Glutamatergic neuron (in vitro differentiated cells): ENCODE measurements around the gene TGM3. TPM values are rescaled to one million over a fixed set of nuclear protein-coding genes. Genes with fewer than 3 reads are reported as not detected.

ENCODE experiments used
- DNase-seq: peaks from one replicate; pipeline ENCODE4 v3.0.0; 2022
- H3K27ac Mint-ChIP-seq: one replicate; pipeline ENCODE4 v1.8.0; 2020; ENCODE audit warnings: mild to moderate bottlenecking, mixed read lengths, inconsistent platforms; ENCODE audit not compliant: unreplicated experiment
- H3K27me3 Mint-ChIP-seq: one replicate; pipeline ENCODE4 v1.8.0; 2020; ENCODE audit warnings: mild to moderate bottlenecking, moderate library complexity, mixed read lengths, inconsistent platforms; ENCODE audit not compliant: unreplicated experiment
- H3K36me3 Mint-ChIP-seq: one replicate; pipeline ENCODE4 v1.8.0; 2020; ENCODE audit warnings: mild to moderate bottlenecking, mixed read lengths, inconsistent platforms; ENCODE audit not compliant: unreplicated experiment
- H3K4me1 Mint-ChIP-seq: one replicate; pipeline ENCODE4 v1.8.0; 2020; ENCODE audit warnings: mild to moderate bottlenecking, low read depth, mixed read lengths, inconsistent platforms; ENCODE audit not compliant: unreplicated experiment
- H3K4me3 Mint-ChIP-seq: one replicate; pipeline ENCODE4 v1.8.0; 2020; ENCODE audit warnings: mild to moderate bottlenecking, mixed read lengths, inconsistent platforms; ENCODE audit not compliant: unreplicated experiment
- H3K9me3 Mint-ChIP-seq: one replicate; pipeline ENCODE4 v1.8.0; 2020; ENCODE audit warnings: mild to moderate bottlenecking, moderate library complexity, mixed read lengths, inconsistent platforms; ENCODE audit not compliant: unreplicated experiment
- total RNA-seq: library from RNA; stranded (reverse); fragmentation: NEBNext Ultra II Directional; extraction: Animal tissue kit (Norgen Biotek cat#: 25700); gene quantifications from one replicate; pipeline ENCODE4 v1.2.1, GENCODE V29; 2021; ENCODE audit not compliant: unreplicated experiment
- TF ChIP-seq, protein P1 (sequence below): fragments of 200-600 bp; sonication (generic); IDR thresholded peaks from one replicate; pipeline ENCODE4 v1.5.0; 2021; ENCODE audit not compliant: partially characterized antibody, unreplicated experiment

TGM3 gene
- total RNA-seq, 1 donor from 2014 or later, result not detected

DNA sequence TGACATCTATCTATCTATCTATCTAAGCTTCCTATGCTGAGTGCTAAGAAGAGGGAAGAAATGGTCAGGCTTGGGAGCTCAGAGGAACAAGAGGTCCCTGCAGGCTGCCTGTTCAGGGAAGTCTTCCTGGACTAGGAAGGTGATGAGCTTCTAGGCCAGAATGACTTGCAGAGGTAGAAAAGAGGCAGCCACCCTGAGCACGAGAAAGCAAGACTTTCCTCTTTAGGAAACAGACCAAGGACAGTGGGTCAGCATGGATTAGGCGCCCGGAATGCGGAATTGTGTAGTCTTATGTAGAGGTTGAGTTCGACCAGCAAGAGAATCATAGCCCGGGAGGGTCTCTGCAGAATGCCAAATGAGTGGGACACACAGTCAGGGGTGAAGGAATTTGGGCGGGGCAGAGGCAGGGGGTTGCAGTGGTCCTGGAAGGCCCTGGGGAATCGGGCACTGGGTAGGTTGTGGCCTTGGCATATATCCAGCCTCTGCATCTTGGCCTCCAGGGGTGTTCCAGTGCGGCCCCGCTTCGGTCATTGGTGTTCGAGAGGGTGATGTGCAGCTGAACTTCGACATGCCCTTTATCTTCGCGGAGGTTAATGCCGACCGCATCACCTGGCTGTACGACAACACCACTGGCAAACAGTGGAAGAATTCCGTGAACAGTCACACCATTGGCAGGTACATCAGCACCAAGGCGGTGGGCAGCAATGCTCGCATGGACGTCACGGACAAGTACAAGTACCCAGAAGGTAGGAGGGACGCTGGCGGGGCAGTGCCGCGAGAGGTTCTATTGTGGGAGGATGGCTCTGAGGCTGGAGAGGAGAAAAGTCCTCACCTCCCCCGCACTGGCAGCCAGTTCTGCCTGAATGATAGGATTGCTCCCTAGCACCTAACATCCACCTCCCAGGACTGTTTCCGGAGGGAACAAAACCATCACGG, 32.1 kb downstream of the TGM3 start:
- no peaks in the 10 kb centered on the region for H3K36me3 Mint-ChIP-seq
- H3K9me3 Mint-ChIP-seq, result no peaks in the 10 kb centered on the region
- DNase-seq, result no peak
- peaks cover 2% of the 10 kb centered on the region for H3K27me3 Mint-ChIP-seq
- TF ChIP-seq, protein P1, sequence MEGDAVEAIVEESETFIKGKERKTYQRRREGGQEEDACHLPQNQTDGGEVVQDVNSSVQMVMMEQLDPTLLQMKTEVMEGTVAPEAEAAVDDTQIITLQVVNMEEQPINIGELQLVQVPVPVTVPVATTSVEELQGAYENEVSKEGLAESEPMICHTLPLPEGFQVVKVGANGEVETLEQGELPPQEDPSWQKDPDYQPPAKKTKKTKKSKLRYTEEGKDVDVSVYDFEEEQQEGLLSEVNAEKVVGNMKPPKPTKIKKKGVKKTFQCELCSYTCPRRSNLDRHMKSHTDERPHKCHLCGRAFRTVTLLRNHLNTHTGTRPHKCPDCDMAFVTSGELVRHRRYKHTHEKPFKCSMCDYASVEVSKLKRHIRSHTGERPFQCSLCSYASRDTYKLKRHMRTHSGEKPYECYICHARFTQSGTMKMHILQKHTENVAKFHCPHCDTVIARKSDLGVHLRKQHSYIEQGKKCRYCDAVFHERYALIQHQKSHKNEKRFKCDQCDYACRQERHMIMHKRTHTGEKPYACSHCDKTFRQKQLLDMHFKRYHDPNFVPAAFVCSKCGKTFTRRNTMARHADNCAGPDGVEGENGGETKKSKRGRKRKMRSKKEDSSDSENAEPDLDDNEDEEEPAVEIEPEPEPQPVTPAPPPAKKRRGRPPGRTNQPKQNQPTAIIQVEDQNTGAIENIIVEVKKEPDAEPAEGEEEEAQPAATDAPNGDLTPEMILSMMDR, result no peak
- H3K4me1 Mint-ChIP-seq, result no peaks in the 10 kb centered on the region
- no peak overlapping the region for H3K27ac Mint-ChIP-seq
- H3K4me3 Mint-ChIP-seq, result no peak overlapping the region

DNA sequence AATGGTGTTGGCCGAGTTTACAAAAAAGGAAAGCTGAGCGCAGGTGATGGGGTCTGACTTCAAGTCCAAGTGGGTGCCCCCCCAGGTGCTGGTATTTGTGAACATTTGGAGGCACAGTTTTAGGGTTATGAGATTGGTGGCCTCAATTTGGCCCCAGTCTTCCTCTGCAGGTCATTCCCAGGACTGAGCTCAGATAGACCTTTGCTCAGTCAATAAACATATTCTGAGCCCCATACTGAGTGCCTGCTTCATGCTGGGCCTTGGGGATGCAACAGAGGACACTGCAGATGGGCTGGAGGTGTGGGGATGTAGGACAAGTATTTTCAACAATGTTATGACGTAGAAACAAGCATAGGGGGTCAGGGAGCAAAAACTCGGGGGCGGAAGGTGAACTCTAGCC, 33.5 kb downstream of the TGM3 start:
- H3K4me3 Mint-ChIP-seq, result no peak overlapping the region
- H3K36me3 Mint-ChIP-seq, result no peaks in the 10 kb centered on the region
- no peaks in the 10 kb centered on the region for H3K9me3 Mint-ChIP-seq
- peaks cover 2% of the 10 kb centered on the region for H3K27me3 Mint-ChIP-seq
- TF ChIP-seq, protein P1, result no peak
- no peak overlapping the region for H3K27ac Mint-ChIP-seq
- DNase-seq, result no peak
- H3K4me1 Mint-ChIP-seq, result no peaks in the 10 kb centered on the region

- Mint-ChIP-seq H3K27ac (no peak overlapping the region), H3K36me3 (no peaks in the 10 kb centered on the region), H3K9me3 (no peaks in the 10 kb centered on the region), H3K4me3 (no peak overlapping the region), H3K27me3 (peaks cover 2% of the 10 kb centered on the region), H3K4me1 (no peaks in the 10 kb centered on the region)
- TF ChIP-seq, protein P1, result no peak
- no peak for DNase-seq
Measured at GRCh38 chr20:2330090-2330695, 34.4 kb downstream of the TGM3 start.

DNA sequence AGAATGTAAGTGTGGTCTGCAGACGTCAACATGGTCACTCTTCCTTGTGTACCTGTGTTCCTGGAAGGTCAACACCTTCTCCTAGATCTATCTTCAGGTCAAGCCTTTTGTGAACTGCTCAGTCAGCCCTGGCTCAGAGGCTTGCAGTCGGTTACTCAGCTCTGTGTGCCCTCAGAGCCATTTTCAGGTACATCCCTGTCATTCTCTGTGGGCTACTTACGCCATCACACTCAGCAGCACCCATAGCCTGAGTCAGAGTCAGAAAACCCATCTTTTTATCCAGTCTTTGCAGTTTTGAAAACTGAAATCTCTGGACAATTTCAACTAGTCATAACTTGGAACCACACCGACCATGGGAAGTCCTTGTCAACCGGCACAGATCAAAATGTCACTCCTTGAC, 35.3 kb downstream of the TGM3 start:
- DNase-seq, result no peak
- Mint-ChIP-seq H3K27me3 (peaks cover 2% of the 10 kb centered on the region), H3K36me3 (no peaks in the 10 kb centered on the region), H3K9me3 (no peaks in the 10 kb centered on the region), H3K4me3 (no peak overlapping the region), H3K4me1 (no peaks in the 10 kb centered on the region), H3K27ac (no peak overlapping the region)
- TF ChIP-seq, protein P1, result no peak

DNA sequence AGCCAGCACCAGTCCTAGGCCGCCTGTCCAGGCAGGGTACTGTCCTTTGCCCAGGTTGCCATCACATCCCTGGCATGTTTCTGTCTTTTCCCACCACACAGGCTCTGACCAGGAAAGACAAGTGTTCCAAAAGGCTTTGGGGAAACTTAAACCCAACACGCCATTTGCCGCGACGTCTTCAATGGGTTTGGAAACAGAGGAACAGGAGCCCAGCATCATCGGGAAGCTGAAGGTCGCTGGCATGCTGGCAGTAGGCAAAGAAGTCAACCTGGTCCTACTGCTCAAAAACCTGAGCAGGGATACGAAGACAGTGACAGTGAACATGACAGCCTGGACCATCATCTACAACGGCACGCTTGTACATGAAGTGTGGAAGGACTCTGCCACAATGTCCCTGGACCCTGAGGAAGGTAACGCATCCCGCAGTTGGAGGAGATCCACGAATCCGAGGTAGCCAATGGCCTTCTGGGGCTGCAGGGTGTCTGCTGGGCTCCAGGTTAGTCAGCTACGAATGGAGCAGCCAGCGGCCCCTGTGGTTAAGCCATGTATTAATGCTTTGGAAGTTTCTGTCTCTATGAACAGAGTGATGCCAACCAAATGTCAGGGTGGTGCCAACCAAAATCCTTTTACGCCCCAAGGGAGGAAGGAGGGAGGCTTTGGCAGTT, 36.2 kb downstream of the TGM3 start:
- no peak for DNase-seq
- Mint-ChIP-seq H3K27me3 (peaks cover 2% of the 10 kb centered on the region), H3K4me1 (peaks cover 1% of the 10 kb centered on the region), H3K36me3 (no peaks in the 10 kb centered on the region), H3K27ac (no peak overlapping the region), H3K9me3 (no peaks in the 10 kb centered on the region), H3K4me3 (no peak overlapping the region)
- TF ChIP-seq, protein P1, result no peak
